ENCODE measurements around the gene PTPN13.

PTPN13 gene

DNA sequence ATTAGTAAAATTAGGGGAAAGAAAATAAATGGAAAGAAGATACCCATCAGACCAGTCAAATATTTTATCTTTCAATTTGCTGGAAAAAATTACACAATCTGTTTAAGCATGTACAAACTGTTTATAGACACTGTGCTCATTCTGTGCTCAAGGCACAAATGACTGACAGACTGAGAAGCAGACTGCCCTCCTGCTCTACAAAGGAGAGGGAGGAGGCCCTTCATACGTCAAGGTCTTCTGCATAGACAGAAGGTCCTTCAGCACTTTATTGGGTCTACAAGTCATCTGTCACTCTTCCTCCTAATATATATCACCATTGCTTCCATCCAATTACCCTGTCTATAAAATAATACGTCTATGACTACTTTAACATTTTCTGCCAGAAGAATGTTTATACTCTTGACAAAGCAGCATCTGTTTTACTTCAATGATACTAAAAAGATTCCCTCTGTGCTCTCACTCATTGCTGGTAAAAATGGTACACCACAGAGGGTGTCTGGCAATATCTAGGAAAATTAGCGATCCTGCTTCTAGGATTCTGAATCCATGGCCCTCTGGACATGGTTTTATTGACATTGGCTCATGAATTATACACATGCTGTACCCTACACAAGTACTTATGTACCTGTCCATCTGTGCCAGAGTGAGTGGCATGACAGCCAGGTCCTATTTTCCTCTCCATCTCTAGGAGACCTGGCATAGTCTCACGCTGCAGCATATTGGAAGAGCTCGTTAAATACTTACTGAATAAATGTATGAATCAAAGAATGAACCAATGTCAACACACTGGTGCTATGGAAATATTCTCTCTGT lies 243.8 kb downstream of the PTPN13 start:
- no peaks in the 10 kb centered on the region for H3K36me3 Mint-ChIP-seq (ENCODE audit: low read depth)
- TF ChIP-seq, protein P1, sequence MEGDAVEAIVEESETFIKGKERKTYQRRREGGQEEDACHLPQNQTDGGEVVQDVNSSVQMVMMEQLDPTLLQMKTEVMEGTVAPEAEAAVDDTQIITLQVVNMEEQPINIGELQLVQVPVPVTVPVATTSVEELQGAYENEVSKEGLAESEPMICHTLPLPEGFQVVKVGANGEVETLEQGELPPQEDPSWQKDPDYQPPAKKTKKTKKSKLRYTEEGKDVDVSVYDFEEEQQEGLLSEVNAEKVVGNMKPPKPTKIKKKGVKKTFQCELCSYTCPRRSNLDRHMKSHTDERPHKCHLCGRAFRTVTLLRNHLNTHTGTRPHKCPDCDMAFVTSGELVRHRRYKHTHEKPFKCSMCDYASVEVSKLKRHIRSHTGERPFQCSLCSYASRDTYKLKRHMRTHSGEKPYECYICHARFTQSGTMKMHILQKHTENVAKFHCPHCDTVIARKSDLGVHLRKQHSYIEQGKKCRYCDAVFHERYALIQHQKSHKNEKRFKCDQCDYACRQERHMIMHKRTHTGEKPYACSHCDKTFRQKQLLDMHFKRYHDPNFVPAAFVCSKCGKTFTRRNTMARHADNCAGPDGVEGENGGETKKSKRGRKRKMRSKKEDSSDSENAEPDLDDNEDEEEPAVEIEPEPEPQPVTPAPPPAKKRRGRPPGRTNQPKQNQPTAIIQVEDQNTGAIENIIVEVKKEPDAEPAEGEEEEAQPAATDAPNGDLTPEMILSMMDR (IDR thresholded peaks at IDR 0.05): no peak
- no peak for DNase-seq
- H3K4me1 Mint-ChIP-seq: peaks cover 10% of the 10 kb centered on the region
- H3K27ac Mint-ChIP-seq: no peak overlapping the region
- peaks cover 3% of the 10 kb centered on the region for H3K27me3 Mint-ChIP-seq (ENCODE audit: low read depth, poor library complexity)
- H3K9me3 Mint-ChIP-seq: no peaks in the 10 kb centered on the region
- H3K4me3 Mint-ChIP-seq: no peak overlapping the region

DNA sequence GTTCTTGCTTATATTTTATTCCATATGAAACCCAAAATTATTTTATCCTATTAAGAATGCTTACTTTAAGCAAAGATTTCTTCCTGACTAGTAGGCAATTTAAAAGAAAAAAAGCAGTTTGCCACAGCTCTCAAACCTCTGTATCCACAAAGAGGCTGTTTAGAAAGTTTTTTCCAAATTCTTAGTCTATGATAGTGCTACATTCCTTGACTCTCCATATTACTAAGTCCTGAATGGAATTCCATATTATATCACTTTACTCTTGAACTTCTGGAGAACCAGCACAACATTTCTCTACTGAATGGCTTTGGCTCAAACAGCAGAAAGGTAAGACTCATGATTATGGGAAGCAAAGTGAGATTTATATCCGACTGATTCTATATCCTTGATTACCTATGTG lies 246.7 kb downstream of the PTPN13 start:
- Mint-ChIP-seq H3K27ac (no peak overlapping the region), H3K27me3 (ENCODE audit: low read depth, poor library complexity) (no peaks in the 10 kb centered on the region), H3K9me3 (no peaks in the 10 kb centered on the region), H3K36me3 (ENCODE audit: low read depth) (no peaks in the 10 kb centered on the region), H3K4me1 (no peaks in the 10 kb centered on the region), H3K4me3 (no peak overlapping the region)
- no peak for DNase-seq
- TF ChIP-seq, protein P1 (IDR thresholded peaks at IDR 0.05): no peak

DNA sequence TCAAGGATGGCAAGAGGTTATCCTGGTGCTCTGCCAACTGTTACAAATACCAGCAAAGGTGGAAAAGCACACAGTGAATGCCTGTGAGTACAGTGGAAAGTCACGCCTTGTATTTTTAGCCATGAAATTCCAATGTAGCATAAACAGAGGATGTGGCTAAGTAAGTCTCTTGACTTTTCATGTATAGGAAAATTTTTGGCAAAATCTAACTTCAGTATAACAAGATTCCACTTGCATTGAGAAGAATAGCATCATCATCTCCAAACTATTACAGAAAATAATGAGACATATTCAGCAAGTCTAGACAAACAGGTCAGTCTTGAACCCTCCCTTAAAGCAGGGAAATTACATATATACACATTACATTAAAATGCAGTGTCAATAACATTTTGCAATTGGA lies 247.2 kb downstream of the PTPN13 start:
- H3K27ac Mint-ChIP-seq: no peak overlapping the region
- no peak for DNase-seq
- H3K4me3 Mint-ChIP-seq: no peak overlapping the region
- no peaks in the 10 kb centered on the region for H3K27me3 Mint-ChIP-seq (ENCODE audit: low read depth, poor library complexity)
- no peaks in the 10 kb centered on the region for H3K9me3 Mint-ChIP-seq
- no peaks in the 10 kb centered on the region for H3K36me3 Mint-ChIP-seq (ENCODE audit: low read depth)
- TF ChIP-seq, protein P1 (IDR thresholded peaks at IDR 0.05): no peak
- H3K4me1 Mint-ChIP-seq: no peaks in the 10 kb centered on the region

DNA sequence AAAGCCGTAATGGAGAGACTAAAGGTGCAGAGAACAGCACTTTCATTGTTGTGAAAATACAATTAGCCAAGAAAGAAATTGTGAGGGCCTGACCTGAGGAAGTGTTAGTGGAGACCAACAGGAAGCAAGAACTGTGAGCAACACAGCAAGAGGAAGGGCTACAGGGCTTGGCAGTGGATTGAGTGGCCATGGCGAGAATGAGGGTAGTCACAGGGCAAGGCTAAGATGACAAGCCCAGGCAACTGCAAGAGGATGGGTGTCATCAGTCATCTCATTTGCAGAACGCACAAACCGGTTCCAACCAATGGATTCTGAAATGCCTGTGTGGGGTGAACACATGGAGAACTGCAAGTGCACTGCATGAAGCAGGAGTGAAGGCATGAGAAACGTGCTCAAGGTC lies 251.5 kb downstream of the PTPN13 start:
- DNase-seq: no peak
- no peaks in the 10 kb centered on the region for H3K36me3 Mint-ChIP-seq (ENCODE audit: low read depth)
- H3K4me1 Mint-ChIP-seq: peaks cover 12% of the 10 kb centered on the region
- peaks cover 4% of the 10 kb centered on the region for H3K27me3 Mint-ChIP-seq (ENCODE audit: low read depth, poor library complexity)
- H3K4me3 Mint-ChIP-seq: no peak overlapping the region
- H3K9me3 Mint-ChIP-seq: no peaks in the 10 kb centered on the region
- TF ChIP-seq, protein P1 (IDR thresholded peaks at IDR 0.05): no peak
- H3K27ac Mint-ChIP-seq: peak overlapping the region; percentile 33

DNA sequence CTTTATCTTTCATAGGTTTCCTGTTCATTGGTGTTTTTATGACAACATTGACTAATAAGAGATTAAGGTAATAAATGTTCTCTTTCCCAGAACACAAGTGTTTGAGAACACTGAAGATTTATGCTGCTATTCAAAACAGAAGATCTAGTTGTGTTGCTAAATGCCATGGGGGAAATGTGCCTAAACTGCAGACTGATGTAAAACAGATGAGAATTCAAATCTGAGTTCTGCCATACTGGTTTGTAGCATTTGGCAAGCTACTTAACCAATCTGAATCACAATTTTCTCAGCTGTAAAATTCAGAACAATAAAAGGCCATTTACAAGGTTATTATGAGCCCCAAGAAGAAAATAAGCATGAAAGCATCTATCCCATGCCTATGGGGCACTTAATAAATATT lies 252.8 kb downstream of the PTPN13 start:
- H3K4me1 Mint-ChIP-seq: peaks cover 14% of the 10 kb centered on the region
- H3K36me3 Mint-ChIP-seq (ENCODE audit: low read depth): no peaks in the 10 kb centered on the region
- no peak for DNase-seq
- no peak overlapping the region for H3K4me3 Mint-ChIP-seq
- peaks cover 8% of the 10 kb centered on the region for H3K27me3 Mint-ChIP-seq (ENCODE audit: low read depth, poor library complexity)
- TF ChIP-seq, protein P1 (IDR thresholded peaks at IDR 0.05): no peak
- no peaks in the 10 kb centered on the region for H3K9me3 Mint-ChIP-seq
- no peak overlapping the region for H3K27ac Mint-ChIP-seq

DNA sequence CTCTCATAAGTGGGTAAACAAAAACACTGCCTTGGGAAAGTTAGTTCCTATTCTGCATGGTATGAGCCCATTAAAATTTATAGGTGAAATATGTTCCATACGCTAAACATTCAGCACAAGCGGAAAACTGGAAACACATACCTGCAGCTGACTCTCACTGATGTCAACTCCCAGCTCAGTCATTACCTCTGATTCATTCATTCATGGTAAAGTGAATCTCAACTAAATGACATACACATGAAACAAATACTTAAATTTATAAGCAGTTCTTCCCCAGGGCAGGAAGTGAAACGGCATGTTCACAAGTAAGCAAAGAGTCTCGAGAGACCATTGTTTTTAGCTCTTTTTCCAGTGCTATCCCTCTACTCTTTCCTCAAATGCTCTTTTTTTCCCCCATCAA lies 253.5 kb downstream of the PTPN13 start:
- Mint-ChIP-seq H3K9me3 (no peaks in the 10 kb centered on the region), H3K27me3 (ENCODE audit: low read depth, poor library complexity) (peaks cover 8% of the 10 kb centered on the region), H3K4me1 (peaks cover 14% of the 10 kb centered on the region), H3K36me3 (ENCODE audit: low read depth) (no peaks in the 10 kb centered on the region), H3K27ac (no peak overlapping the region), H3K4me3 (no peak overlapping the region)
- no peak for DNase-seq
- TF ChIP-seq, protein P1 (IDR thresholded peaks at IDR 0.05): no peak

All from nephron progenitor cell (in vitro differentiated cells).